GM12891 (cell line): ENCODE measurements around the gene ARID4A.
A peak's percentile ranks its signal among the peaks of the same experiment; 100 is the strongest.
"Not testable (repeated sequence)": the region's sequence is repeated elsewhere in the genome, so short reads cannot be mapped to it uniquely, and the experiment has no call there.

ENCODE experiments used
- DNase-seq: peaks from one replicate; pipeline ENCODE4 v3.0.0; 2011; ENCODE audit warnings: low spot score; ENCODE audit not compliant: insufficient read length
- FAIRE-seq: peaks from 2 replicates; lab custom pipeline; 2011; peaks lifted over from hg19 to GRCh38; lab: Jason Lieb, UNC
- PAX5 ChIP-seq: IDR thresholded peaks from 2 replicates; pipeline ENCODE4 v1.6.1; 2011; ENCODE audit warnings: low read length, moderate library complexity, mild to moderate bottlenecking; ENCODE audit not compliant: insufficient read depth, severe bottlenecking
- POLR2A ChIP-seq: IDR thresholded peaks from 2 replicates; pipeline ENCODE4 v1.6.1; 2011; ENCODE audit warnings: low read depth, low read length, control low read depth
- POLR2AphosphoS5 ChIP-seq: IDR thresholded peaks from 2 replicates; pipeline ENCODE4 v1.6.1; 2011; ENCODE audit warnings: low read depth, low read length, control low read depth
- POU2F2 ChIP-seq: IDR thresholded peaks from 2 replicates; pipeline ENCODE4 v1.6.1; 2011; ENCODE audit warnings: low read depth, mild to moderate bottlenecking, control low read depth, low read length, moderate library complexity
- SPI1 ChIP-seq: IDR thresholded peaks from 2 replicates; pipeline ENCODE4 v1.6.1; 2011; ENCODE audit warnings: low read depth, low read length, control low read depth
- TAF1 ChIP-seq: IDR thresholded peaks from 2 replicates; pipeline ENCODE4 v1.6.1; 2011; ENCODE audit warnings: low read depth, low read length, control low read depth

The ARID4A gene

GRCh38 chr14:58353516-58354299 lies 55.4 kb downstream of the ARID4A start:
- DNase-seq, result no peak
- no peak for FAIRE-seq
- TF ChIP-seq POU2F2 (no peak), TAF1 (no peak), POLR2AphosphoS5 (no peak), POLR2A (no peak), SPI1 (no peak), PAX5 (no peak)

DNA sequence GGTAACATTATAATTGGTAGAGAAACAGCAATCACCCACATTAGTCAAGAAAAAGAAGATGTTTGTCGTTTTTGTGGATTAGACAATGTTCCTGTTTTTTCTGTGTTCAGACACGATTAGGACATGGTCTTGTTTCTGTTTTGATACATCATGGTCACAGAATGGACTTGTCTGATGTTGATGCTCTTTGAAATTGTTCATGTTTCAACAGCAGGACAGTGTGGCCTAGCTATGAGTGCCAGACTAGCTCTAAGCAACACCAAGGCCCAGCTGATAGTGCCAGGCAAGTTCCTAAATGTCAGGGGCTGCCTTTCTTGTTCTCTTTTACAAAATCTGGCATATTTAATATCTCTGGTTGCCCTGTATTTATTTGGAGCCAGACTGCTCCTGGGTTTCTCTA lies 56.5 kb downstream of the ARID4A start:
- TF ChIP-seq PAX5 (no peak), POLR2A (no peak), TAF1 (no peak), SPI1 (no peak), POLR2AphosphoS5 (no peak), POU2F2 (no peak)
- no peak for DNase-seq
- no peak for FAIRE-seq

GRCh38 chr14:58356268-58356667 lies 57.9 kb downstream of the ARID4A start:
- DNase-seq (no peak), FAIRE-seq (no peak)
- TF ChIP-seq PAX5 (no peak), POLR2A (no peak), TAF1 (no peak), SPI1 (no peak), POU2F2 (no peak), POLR2AphosphoS5 (no peak)

GRCh38 chr14:58362272-58362671 lies 63.9 kb downstream of the ARID4A start:
- FAIRE-seq, result peak; percentile 28
- DNase-seq, result not testable (repeated sequence)

DNA sequence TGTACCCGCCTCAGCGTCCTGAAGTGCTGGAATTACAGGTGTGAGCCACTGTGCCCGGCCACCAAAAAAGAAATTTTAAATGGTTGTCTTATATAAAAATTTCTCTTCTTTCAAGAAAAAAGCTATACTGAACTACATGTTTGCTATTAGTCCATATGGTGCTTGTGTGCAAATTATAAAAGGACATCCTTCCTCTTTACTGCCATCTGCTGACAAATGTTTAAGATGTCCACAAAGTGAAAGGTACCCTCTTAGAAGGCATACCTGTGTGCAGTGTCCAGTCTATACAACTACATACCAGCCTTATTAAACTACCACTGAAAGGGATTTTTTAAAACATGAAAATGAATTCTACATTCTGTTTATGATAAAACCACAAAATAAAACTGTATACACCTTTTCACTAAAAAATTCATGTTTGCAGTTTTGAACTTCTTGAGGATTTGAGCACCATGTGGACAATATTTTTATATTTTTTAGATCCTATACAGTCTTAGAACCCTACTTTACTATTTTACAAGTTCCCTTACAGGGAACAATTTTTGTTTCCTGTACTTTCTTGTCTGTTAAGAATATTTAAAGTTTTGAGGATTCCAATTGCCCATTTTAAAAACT lies 64.5 kb downstream of the ARID4A start:
- DNase-seq (no peak), FAIRE-seq (no peak)
- TF ChIP-seq POU2F2, result no peak
- no peak for TF ChIP-seq POLR2A
- TF ChIP-seq POLR2AphosphoS5, result no peak

GRCh38 chr14:58364316-58364715 lies 66.0 kb downstream of the ARID4A start:
- TF ChIP-seq POLR2A, result no peak
- TF ChIP-seq POLR2AphosphoS5, result no peak
- no peak for TF ChIP-seq PAX5
- no peak for TF ChIP-seq SPI1
- TF ChIP-seq TAF1, result no peak
- TF ChIP-seq POU2F2, result no peak
- FAIRE-seq (no peak), DNase-seq (no peak)

DNA sequence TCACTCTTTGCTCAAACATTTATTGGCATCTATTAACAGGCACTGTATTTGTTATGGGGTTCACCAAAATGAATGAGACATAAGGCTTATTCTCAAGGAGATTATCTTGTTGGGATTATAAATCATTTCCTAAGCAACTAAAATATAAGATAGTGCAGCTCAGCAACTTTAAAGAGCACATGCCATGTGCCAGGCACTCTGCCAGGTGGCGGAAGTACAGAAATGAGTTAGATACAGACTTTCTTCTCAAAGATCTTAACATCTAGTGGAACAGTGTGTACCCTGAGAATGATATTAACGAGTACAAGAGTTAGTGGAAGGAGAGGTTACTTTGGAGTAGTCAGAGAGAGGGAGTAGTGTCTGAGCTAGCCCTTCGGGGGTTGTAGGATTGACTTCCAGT lies 68.9 kb downstream of the ARID4A start:
- TF ChIP-seq SPI1, result no peak
- TF ChIP-seq POU2F2, result no peak
- TF ChIP-seq POLR2AphosphoS5, result no peak
- no peak for TF ChIP-seq POLR2A
- TF ChIP-seq TAF1, result no peak
- no peak for TF ChIP-seq PAX5
- FAIRE-seq (no peak), DNase-seq (no peak)

DNA sequence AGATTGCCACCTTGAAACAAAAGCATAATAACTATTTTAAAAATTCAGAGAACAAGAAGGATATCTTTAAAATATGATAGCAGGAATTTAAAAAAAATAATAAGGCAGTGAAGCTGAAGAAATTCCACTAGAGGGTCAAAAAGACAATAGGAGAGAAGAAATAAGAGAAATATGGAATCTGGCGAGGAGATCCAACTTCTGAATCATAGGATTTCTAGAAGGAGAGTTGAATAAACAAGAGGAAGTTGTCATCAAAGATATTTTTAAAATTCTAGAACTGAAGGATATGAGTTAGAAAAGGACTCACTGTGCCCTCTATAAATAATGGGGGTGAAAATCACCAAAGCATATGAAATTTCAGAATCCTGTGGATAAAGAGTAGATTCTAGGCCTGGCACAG lies 70.6 kb downstream of the ARID4A start:
- FAIRE-seq (no peak), DNase-seq (no peak)
- no peak for TF ChIP-seq POLR2A
- TF ChIP-seq POLR2AphosphoS5, result no peak
- TF ChIP-seq SPI1, result no peak
- TF ChIP-seq POU2F2, result no peak
- no peak for TF ChIP-seq TAF1
- TF ChIP-seq PAX5, result no peak

DNA sequence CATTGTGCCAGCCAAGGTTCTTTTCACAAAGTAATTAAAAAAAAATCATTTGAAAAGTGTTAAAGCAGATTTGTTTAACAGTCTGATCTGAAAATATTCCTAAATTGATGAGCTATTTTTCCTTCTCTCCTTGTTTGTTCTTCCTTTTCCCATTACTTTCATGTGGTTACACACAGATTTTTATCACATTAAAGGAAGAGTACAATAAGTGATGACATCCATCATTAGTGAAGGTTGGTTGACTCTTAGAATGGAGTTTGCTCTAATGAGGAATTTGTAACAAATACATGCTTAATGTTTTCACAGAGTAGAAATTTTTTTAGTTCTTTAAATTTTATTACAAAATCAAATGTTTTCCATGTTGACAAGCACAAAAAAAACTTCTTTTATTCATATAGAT lies 78.4 kb downstream of the ARID4A start:
- no peak for FAIRE-seq

GRCh38 chr14:58390830-58391229 lies 92.5 kb downstream of the ARID4A start:
- FAIRE-seq (no peak), DNase-seq (no peak)
- TF ChIP-seq POU2F2 (no peak), PAX5 (no peak), SPI1 (no peak), POLR2AphosphoS5 (no peak), TAF1 (no peak)

More for the DNA sequence above, 78.4 kb downstream of the ARID4A start:
- DNase-seq, result no peak
- TF ChIP-seq POLR2AphosphoS5 (no peak), TAF1 (no peak)
